ENCODE data around the gene SAA4.
"Not testable (repeated sequence)": the region's sequence is repeated elsewhere in the genome, so short reads cannot be mapped to it uniquely, and the experiment has no call there.

The SAA4 gene

DNA sequence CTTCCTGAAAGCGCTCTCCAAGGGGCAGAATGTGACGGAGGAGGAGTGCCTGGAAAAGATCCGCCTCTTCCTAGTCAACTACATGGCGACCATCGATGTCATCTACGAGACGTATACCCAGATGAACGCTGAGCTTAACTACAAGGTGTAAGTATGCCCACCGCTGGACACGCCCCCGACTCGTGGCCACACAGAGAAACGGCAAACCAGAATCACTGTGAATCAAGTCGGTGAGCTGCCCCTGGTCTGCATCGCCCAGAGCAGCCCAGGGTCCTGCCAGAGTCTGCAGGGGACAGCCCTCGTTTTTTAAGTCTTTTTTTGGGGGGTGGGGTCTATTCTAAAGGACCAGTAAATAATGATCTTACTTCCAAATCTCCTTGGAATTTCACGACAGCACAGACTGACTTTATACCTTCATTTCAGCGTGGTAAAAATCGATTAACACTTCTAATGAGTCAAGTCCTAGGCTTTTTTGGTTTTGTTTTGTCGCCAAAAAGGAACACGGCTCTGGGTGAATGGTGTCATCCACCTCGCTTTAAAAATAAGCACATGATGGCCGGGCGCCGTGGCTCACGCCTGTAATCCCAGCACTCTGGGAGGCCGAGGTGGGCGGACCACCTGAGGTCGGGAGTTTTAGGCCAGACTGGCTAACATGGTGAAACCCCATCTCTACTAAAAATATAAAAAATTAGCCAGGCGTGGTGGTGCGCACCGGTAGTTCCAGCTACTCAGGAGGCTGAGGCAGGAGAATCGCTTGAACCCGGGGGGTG lies 46.9 kb downstream of the SAA4 start:
- not testable (repeated sequence) for DNase-seq (ENCODE audit: low read depth in 2 of 2)

DNA sequence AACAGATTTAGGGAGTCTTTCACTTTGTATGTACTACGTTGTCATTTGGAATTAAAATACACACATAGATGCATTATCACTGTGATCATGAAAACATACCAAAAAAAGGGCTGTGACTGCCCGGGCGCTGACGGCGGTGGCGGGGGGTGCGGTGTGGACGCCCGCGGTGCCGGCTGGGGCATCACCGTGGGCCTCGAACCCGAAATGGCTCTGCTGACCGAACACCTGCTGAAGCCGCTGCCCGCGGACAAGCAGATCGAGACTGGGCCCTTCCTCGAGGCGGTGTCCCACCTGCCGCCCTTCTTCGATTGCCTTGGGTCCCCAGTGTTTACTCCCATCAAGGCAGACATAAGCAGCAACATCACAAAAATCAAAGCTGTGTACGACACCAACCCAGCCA lies 47.8 kb downstream of the SAA4 start:
- DNase-seq (ENCODE audit: low read depth in 2 of 2), result no peak
